ENCODE data around the gene IFNGR1.
"Not testable (repeated sequence)": the region's sequence is repeated elsewhere in the genome, so short reads cannot be mapped to it uniquely, and the experiment has no call there.

IFNGR1 gene

GRCh38 chr6:137236581-137237355 is 17.6 kb upstream of the IFNGR1 start:
- DNase-seq (ENCODE audit: extremely low read depth in 1 of 2, low read depth in 1 of 2), result no peak

GRCh38 chr6:137235686-137236085 is 16.5 kb upstream of the IFNGR1 start:
- DNase-seq (ENCODE audit: extremely low read depth in 1 of 2, low read depth in 1 of 2), result no peak

DNA sequence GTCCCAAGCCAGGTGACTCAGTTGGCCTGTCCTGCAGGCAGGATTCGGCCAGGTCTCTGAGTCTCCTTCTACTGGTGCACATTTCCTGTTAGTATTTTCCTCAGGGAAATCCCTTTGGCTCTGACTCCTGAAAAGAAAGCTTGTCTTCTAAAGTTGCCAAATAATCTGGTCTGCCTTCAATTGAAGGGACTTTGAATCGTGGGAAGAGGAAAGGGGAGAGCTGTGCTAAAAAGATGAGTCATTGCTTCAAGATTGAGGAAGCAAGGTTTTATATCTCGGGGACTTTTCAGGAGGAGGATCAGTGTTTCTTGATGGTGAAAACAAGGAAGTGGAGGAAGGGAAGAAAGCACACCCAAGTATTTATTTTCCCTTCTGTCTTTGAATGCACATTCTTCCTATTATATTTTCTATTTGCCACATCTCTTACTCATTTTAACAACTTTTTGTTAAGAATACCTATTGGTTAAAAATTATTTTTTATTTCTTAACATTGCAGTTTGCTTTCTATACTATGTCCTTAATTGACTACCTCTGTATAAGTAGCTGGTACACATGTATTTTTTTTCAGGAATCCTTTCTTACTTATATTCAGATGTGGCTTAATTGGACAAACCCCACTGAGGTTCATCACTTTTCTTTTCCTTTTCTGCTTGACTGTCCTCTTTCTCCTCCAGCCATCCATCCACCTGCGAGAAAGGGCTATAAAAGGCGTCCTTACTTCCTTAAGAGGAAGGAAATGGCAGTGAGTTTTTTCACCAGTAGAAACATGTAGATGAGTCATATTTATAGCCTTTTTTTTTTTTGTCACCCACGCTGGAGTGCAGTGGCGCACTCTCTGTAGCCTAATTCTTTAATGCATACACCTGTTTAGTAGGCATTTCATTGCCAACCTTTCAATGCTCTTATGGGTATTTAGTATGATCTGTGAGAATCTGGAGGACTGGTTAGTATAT is 15.0 kb upstream of the IFNGR1 start:
- no peak for DNase-seq (ENCODE audit: extremely low read depth in 1 of 2, low read depth in 1 of 2)

DNA sequence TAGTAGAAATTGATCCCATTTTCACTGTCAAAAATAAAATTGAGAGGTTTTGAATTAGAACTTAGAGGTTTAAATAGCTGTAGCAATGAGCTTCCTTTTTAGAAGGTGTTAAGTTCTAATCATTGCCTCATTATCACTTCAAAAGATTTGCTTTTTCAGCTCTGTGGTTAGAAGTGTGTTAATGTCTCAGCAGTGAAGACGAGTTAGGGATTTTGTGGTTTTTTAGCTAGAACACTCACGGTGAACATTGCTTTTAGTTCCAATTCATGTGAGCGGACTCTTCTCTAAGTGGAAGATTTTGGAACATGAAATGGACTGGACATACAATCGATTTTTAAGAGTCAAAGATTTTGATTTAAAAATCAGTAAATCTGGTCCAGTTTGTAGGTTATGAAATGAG is 12.7 kb upstream of the IFNGR1 start:
- DNase-seq (ENCODE audit: extremely low read depth in 1 of 2, low read depth in 1 of 2), result no peak

GRCh38 chr6:137230956-137231555 is 11.9 kb upstream of the IFNGR1 start:
- DNase-seq (ENCODE audit: extremely low read depth in 1 of 2, low read depth in 1 of 2), result no peak

DNA sequence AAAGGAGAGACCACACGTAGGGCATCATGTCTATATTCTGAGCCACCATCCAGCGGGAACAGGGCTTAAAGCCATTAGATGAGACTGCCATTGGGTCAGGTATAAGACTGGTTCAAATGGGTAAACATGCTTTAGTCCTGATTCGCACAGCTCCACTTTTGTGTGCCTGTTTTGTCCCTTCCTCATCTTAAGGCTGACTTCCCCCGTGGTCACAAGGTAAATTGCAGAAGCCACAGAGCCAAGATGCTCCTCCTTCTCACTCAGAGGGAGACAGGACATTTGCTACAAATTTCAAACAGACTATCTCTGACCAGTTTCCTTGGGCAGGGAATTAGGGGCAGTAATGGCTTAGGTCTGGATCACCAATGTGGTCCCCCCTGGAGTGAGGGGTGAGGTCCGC is 11.4 kb upstream of the IFNGR1 start:
- no peak for DNase-seq (ENCODE audit: extremely low read depth in 1 of 2, low read depth in 1 of 2)

GRCh38 chr6:137229075-137229759 is 10.0 kb upstream of the IFNGR1 start:
- DNase-seq (ENCODE audit: extremely low read depth in 1 of 2, low read depth in 1 of 2), result no peak

DNA sequence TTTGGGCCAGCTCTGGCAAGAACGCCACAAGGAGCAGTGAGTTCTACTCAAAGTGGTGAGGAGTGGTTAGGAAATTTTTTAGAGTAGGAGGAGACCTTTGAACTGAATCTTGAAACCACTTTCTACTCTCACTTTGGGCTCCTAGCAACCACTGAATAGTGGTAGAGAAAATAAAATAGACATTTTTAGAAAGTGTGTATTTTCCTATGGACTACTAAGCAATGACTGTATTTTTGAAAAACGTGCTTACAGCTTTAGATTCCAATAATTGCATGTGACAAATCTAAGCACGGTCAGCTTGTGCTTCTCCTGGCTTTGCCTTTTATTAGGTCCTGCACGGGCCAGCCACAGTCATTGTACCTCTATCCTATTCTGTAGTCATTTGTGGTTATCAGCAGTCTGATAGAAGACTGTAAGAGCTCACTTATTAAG is 8.7 kb upstream of the IFNGR1 start:
- DNase-seq (ENCODE audit: extremely low read depth in 1 of 2, low read depth in 1 of 2), result no peak

GRCh38 chr6:137226697-137227096 is 7.5 kb upstream of the IFNGR1 start:
- no peak for DNase-seq (ENCODE audit: extremely low read depth in 1 of 2, low read depth in 1 of 2)

GRCh38 chr6:137224799-137225198 is 5.6 kb upstream of the IFNGR1 start:
- no peak for DNase-seq (ENCODE audit: extremely low read depth in 1 of 2, low read depth in 1 of 2)

DNA sequence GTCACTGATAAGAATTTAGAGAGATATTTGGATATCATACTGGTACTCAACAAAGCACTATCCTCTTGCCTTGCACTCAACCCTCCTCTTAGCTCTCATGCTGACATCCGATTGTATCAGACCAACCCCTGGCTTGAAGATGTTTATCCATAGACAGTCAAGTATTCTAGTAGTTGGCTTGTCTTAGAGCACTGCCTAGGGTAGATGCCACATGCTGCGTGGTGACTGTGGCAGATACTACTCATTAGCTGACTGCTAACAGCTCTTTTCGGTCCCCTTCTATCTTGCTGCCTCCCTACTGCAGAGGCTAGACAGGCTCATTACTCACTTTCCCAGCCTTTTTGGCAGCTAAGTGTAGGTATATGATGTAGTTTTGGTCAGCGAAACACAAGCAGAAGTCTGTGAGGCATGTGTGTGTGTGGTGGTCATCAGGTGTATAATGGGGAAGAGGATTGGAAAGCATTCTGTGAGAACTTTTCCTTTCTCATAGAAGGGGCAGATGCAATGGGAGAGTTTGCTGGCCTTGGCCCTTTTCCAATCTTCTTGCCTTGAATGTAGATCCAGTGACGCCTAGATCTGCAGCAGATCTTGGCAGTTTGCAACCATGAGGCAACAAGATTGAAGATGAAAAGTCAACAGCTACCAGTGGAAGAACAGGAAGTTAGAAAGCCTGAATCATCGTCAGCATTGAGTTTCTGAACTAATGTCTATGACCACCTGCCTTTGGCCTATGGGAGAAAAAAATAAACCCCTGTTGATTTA is 4.4 kb upstream of the IFNGR1 start:
- no peak for DNase-seq (ENCODE audit: extremely low read depth in 1 of 2, low read depth in 1 of 2)

DNA sequence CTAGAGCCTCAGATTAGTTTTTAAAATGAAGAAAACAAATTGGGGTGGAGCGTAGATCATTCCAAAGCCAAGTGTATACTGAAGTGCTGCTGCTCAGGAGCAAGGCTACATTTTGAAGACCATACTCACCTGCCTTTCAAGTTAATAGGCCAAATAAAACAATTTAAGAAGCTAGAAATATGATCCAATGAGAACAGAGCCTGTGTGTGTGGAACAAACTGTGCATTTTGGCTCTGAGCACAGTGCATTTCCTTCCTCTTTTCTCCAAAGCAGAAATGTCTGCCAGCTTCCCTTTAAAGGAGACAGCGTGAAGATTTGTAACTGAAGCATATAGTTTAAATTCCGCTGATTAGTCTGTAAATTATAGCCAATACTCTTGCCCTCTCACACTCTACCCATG is 3.2 kb upstream of the IFNGR1 start:
- DNase-seq (ENCODE audit: extremely low read depth in 1 of 2, low read depth in 1 of 2), result no peak

GRCh38 chr6:137219664-137220252 is 573 bp upstream of the IFNGR1 start:
- no peak for DNase-seq (ENCODE audit: extremely low read depth in 1 of 2, low read depth in 1 of 2)

DNA sequence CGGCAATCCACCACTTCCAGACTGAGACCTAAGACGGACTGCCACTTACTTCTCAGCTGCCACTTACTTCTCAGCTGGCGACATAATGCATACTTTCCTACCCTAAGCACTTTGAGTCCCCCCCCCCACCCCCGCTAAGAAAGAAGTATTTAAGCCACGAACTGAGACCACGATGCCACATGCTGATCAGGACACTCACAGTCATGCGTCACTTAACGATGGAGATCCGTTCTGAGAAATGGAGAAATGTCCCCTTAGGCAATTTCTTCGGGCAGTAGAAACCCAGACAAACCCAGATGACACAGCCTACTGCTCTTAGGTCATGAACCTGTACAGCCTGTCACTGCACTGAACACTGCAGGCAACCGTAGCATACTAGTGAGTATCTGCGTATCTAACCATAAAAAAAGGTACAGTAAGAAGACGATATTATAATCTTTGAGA is 690 bp downstream of the IFNGR1 start:
- no peak for DNase-seq (ENCODE audit: extremely low read depth in 1 of 2, low read depth in 1 of 2)

DNA sequence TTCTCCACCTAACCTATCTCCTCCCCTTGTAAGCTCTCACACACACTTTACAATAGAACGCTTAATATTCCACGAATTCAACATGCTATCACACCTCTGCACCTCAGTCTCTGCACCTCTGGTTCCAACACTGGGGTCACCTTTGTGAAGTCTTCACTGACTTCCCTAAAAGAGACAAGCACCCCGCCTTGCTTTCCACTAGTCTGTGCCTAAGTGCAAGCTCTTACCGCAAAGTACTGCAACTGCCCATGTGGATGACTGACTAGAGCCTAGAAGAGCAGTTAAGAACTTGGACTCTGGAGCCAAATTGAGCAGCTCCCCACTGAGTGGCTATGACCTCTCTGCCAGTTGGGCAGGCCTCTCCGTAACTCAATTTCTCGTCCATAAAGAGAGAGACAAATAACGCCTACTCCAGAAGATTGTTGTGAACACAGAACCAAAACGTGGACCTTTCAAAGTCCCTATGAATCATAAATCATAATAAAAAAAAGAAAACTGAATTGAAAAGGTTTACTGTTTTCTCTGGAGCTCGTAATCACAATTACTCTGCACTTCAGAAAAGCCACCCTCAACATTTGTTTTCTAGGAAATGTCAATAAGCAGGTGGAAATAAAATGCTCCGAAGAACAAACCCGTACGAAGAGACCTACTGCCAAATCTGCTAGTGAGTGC is 1.2 kb downstream of the IFNGR1 start:
- no peak for DNase-seq (ENCODE audit: extremely low read depth in 1 of 2, low read depth in 1 of 2)

DNA sequence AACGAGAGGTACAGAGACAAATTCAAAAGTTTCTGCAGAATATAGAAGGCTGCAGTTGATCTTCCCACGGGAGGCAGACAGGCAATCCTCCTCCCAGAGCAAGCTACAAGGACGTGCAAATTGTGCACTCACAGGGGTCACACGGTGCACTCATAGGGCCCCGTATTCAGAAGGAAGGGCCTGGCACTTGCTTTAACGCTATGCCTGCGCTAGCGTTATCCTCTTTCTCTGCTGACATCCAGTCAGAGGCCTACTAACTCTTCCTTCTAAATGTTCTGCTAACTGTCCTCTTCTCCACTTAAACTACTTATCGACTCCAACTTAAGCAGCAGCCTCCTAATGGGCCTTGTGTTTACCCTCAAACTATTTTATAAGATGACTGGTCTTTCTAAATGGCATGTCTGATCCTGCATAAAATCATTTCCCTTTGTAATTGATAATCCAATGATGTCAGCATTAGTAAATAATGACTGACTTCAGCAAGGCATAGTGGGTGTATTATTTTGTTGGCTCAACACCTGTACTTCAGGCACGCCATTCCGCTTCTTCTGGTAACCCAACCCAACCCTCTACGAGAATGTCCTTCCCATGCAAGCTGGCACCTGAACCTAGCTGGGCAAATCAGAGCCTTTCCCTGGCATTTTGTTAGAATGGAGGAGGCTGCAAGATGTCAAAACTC is 2.2 kb downstream of the IFNGR1 start:
- no peak for DNase-seq (ENCODE audit: extremely low read depth in 1 of 2, low read depth in 1 of 2)

DNA sequence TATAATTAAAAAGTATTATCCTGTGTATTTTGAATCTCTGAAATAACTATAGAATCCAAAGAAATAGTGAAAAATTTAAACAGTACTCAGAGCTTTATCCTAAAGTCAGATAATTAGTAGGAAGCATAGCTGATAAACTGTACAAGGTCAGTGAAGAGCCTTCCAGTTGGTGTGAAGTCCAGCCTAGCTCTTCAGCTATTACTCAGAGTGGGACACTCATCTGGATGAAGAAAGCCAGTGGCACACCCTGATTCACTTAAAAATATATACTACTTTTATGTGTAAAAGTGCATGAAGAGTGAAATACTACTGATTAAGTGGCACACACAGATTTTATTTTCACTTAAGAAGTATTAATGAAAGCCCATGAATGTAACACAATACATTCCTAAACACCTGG is 3.1 kb downstream of the IFNGR1 start:
- no peak for DNase-seq (ENCODE audit: extremely low read depth in 1 of 2, low read depth in 1 of 2)

DNA sequence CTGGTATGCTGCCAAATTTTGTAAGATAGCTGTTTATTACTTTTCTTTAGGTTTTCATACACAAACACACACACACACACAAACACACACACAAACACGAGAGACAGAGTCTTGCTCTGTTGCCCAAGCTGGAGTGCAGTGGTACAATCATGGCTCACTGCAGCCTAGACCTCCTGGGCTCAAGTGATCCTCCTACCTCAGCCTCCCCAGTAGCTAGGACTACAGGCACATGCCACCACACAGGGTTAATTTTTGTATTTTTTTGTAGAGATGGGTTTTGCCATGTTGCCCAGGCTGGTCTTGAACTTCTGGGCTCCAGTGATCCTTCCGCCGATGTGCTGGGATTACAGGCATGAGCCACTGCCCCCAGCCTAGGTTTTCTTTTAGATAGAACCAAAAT is 3.6 kb downstream of the IFNGR1 start:
- not testable (repeated sequence) for DNase-seq (ENCODE audit: extremely low read depth in 1 of 2, low read depth in 1 of 2)

DNA sequence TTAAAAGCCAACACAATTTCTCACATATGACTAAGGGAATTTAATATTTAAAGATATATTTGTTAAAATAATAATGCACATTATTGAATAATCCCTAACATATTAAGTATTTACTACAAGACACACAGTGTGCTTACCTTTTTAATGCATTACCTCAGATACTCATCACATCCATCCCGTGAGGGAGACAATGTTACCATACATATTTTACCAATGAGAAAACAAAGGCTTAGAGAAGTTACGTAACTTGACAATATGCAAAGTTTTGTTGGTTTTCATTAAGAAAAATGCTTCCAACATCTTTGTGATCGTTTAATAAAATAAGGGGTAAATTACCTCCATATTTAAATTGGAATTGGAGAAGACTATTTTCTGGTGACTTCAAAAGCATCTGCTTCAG is 4.3 kb downstream of the IFNGR1 start:
- DNase-seq (ENCODE audit: extremely low read depth in 1 of 2, low read depth in 1 of 2), result no peak

Data from activated CD8-positive, alpha-beta memory T cell treated with anti-CD3 and anti-CD28 coated beads for 1 hour (primary cell).